GM21825 (cell line): Measurements from ENCODE around the gene NPC1.
"Not testable (repeated sequence)": the region's sequence is repeated elsewhere in the genome, so short reads cannot be mapped to it uniquely, and the experiment has no call there.

ENCODE experiments used
- ATAC-seq: cut with Tn5 transposase; IDR thresholded peaks from one replicate; pipeline ENCODE4 v1.9.1; 2021; ENCODE audit warnings: mild to moderate bottlenecking, moderate library complexity; ENCODE audit not compliant: unreplicated experiment

NPC1 gene

DNA sequence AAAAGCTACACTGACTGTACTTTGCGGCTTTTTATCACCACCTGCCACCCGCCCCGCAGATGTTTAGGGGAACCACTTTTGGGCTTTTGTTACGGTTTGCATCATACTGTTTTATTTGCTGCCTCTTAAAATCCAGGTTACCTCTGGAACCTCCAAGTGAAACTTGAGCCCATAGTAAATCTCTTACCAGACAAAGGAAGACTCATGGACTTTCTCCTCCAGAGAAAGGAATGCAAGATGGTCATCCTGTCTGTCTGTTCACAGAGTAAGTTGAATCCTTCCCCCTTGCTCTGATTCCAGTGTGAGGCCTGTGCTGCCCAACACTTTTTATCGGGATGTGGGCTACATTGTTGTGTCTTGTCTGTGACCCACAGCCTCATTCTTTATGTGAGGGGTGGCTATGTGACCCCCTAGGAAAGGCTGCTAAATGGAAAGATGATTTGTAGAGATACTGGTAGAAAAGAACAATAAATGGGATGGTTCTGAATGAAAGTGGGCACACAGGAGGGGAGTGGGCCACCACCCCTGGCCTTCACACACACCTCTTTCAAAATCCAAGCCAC, 59.7 kb downstream of the NPC1 start:
- no peak for ATAC-seq

- ATAC-seq = no peak
These were observed 62.0 kb downstream of the NPC1 start for GRCh38 chr18:23524213-23524707.

GRCh38 chr18:23523429-23524212, 62.7 kb downstream of the NPC1 start:
- no peak for ATAC-seq

- ATAC-seq = no peak
These were observed 64.4 kb downstream of the NPC1 start for GRCh38 chr18:23521907-23522306.

- ATAC-seq = no peak
These were observed 65.0 kb downstream of the NPC1 start for GRCh38 chr18:23521271-23521670.

DNA sequence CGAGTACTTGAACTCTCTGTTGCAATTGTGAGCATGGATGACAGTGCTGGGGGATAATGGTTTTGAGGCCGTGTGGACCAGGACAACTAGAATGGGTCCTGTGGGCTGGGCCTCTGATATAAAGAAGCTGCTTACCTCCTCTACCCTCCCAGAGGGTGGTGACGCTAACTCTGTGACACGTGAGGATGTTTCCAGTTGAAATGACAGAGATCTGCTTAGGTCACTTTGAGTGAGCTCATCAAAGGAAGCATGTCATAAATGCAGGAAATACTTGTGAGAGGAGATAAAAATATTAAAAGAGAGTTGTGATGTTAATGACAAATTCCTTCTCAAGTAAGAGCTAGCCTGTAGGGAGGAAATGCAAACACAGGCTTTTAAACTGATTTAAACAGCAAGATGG, 66.6 kb downstream of the NPC1 start:
- no peak for ATAC-seq

- peak; percentile 87 for ATAC-seq
These were observed 70.3 kb downstream of the NPC1 start for GRCh38 chr18:23515911-23516546.

DNA sequence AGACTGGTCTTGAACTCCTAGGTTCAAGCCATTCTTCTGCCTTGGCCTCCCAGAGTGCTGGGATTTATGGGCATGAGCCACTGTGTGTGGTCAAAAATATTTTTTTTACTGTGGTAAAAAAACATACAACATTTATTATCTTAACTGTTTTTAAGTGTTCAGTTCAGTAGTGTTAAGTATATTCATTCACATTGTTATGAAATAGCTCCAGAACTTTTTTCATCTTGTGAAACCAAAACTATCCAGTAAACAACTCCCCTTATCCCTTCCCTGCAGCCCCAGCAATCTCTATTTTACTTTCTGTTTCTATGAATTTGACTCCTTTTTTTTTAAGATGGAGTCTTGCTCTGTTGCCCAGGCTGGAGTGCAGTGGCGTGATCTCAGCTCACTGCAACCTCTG, 73.7 kb downstream of the NPC1 start:
- no peak for ATAC-seq

DNA sequence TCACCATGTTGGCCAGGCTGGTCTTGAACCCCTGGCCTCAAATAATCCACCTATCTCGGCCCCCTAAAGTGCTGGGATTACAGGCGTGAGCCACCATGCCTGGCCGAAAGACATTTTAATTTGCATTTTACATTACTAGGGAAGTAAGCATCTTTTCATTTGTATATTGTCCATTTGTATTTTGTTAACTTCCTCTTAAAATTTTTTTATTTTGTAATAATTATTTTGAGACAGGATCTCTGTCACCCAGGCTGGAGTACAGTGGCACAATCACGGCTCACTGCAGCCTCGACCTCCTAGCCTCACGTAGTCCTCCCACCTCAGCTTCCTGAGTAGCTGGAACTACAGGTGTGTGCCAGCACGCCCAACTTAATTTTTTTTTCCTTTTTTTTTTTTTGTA, 74.1 kb downstream of the NPC1 start:
- not testable (repeated sequence) for ATAC-seq

GRCh38 chr18:23510923-23511322, 75.4 kb downstream of the NPC1 start:
- not testable (repeated sequence) for ATAC-seq

- ATAC-seq = no peak
These were observed 79.9 kb downstream of the NPC1 start for GRCh38 chr18:23506393-23506792.

DNA sequence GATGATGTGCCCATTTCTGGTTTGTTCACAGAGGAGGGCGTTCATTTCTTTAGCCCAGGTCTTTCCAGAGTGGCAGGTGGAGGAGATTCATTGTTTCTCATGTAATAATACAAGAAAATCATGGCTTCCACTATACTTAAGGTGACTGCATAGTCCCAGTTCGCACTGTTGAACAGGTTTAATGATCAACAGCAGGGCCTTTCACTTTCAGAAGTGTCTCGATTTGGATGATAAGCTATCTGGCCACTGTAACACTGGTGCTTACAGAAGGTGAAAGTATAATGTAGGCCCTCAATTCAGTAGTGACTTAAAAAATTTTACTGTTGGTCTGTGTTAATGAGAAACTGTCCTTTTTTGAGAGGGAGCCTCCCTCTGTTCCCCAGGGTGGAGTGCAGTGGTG, 81.6 kb downstream of the NPC1 start:
- peak; percentile 52 for ATAC-seq

GRCh38 chr18:23503963-23504344, 82.4 kb downstream of the NPC1 start:
- no peak for ATAC-seq

DNA sequence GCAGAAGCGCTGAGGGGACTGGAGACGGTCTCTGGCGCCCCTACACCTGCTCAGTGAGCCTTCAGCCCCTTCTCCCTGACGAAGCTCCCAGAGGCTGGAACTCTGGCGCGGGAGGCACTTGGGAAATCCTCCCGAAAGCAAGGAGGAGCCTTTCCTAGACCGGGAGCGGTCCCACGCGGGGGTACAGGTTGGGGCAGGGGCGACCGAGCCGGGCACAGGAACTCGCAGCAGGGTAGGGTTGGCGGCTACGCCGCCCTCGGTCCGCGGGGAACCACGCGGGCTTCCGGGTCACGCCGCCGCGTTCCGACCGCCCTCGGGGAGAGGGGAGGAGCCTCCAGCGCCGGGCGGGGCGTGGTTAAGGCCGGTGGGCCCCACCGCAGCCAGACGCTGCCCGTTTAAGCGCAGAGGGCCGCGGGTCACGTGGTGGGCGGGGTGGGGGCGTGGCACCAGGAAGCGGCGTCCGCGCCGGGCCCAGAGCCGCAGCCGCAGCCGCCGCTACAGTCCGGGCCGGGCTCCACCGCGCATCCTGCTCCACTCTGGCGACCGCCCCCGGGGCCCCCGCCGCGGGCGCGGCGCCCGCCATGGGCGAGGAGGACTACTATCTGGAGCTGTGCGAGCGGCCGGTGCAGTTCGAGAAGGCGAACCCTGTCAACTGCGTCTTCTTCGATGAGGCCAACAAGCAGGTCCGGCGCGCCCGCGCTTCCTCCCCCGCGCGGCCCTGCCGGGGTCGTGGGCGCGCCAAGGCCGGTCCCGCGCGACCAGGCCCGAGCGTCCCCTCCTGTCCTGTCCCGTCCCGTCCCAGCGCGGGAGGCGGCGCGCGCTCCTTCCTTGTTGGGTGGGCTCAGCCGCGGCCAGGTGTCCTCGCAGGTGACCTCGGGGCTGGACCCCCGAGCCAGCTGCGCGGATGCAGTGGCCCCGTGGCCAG, 83.0 kb downstream of the NPC1 start, which contains the start of gene RMC1:
RMC1 (plus strand) TSS at position 474 of the 925 bp plus-strand sequence; CDS start at position 582, 108 bp downstream.
- ATAC-seq = peak; percentile 75

- no peak for ATAC-seq
These were observed 83.7 kb downstream of the NPC1 start for GRCh38 chr18:23502516-23503037.

DNA sequence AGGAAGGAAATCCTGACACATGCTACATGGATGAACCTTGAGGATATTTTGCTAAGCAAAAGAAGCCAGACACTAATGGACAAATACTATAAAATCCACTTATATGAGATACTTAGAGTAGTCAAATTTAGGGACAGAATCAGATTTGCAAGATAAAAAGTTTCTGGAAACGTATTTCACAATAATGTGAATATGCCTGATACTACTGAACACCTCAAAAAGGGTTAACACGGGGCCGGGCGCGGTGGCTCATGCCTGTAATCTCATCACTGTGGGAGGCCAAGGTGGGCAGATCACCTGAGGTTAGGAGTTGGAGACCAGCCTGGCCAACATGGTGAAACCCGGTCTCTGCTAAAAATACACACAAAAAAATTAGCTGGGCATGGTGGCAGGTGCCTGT, 84.7 kb downstream of the NPC1 start:
- no peak for ATAC-seq

GRCh38 chr18:23499291-23499781, 87.0 kb downstream of the NPC1 start:
- no peak for ATAC-seq

GRCh38 chr18:23498877-23499276, 87.4 kb downstream of the NPC1 start:
- ATAC-seq = no peak

GRCh38 chr18:23498117-23498516, 88.2 kb downstream of the NPC1 start:
- no peak for ATAC-seq

DNA sequence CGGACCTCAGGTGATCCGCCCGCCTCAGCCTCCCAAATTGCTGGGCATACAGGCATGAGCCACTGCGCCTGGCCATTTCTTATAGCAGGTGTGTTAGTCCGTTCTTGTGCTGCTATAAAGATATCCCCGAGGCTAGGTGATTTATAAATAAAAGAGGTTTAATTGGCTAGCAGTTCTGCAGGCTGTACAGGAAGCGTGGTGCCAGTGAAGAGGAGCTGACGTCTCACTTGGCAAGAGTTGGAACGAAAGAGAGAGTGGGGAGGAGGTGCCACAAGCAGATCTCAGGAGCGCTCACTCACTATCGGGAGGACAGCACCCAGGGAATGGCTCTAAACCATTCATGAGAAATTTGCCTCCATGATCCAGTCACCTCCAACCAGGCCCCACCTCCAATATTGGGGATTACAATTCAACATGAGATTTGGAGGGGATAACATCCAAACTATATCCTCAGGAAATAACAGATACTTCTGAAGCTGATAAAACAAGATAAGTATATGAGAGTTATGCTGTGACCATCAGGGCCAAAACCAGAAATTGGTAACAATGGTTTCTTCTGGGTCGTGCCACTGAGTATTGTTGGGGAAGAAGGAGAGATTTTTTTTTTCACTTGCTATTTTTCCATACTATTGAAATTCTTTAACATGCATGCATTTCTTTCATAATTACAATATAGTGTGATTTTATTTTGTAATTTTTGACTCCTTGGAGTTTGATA, 90.4 kb downstream of the NPC1 start:
- ATAC-seq = no peak
